Measurements from ENCODE around the gene SMAD4. TPM values are rescaled to one million over a fixed set of nuclear protein-coding genes. Genes with fewer than 3 reads are reported as not detected.
"Not testable (repeated sequence)": the region's sequence is repeated elsewhere in the genome, so short reads cannot be mapped to it uniquely, and the experiment has no call there.

Gene SMAD4
- total RNA-seq, 1 donor, result 110 TPM

DNA sequence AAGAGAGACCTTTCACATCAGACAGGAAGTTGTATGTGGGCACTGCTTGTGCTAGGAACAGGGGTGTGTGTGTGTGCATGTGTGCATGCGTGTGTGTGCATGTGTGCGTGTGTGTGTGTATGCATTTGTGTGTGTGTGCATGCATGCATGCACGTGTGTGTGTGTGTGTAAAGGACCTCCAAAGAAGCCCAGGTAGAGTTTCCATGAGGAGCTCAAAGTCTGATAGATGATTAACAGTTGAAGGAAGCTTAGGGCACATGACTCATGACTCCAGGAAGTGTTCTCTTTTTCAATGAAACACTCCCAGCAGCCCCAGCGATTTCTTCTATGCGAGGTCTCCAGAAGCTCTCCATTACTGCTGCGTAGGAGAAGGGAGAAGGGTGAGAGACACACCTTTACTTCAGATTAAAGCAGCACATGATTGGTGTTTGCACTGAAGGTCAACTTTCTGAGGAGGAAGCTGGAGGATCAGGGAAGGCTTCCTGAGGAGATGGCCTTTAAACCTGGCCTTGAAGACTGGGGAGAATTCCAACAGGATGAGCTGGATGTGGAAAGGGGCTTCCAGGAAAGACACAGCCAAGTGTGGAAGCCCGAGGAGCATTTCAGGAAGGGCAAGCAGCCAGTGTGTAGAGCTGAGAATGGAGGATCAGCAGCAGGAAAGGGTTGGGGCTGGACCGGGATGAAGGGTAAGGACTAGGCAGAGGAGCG lies 77.7 kb downstream of the SMAD4 start:
- H3K4me3 ChIP-seq (ENCODE audit: low read depth, low read length), result no peak overlapping the region
- DNase-seq (ENCODE audit: low read depth), result no peak
- TF ChIP-seq CTCF (IDR thresholded peaks at IDR 0.05; ENCODE audit: insufficient read depth, low read depth, low read length), result no peak

DNA sequence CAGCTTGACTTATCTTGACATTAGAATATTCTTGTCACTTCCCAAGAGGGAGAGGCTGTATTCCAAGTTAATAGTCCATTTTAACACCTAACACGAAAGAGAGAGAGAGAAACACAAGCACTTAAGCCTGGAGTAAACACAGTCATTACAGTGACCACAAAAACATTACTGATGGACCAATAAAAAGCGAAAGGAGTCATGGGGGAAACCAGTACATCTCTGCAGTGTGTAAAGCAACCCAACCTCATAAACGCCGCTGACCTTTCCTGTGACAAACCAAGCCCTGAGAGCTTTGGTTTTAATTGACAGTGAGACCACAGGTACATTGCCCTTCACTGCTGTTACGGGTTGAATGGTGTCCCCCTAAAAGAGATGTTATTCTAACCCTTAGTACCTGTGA lies 78.3 kb downstream of the SMAD4 start:
- TF ChIP-seq CTCF (IDR thresholded peaks at IDR 0.05; ENCODE audit: insufficient read depth, low read depth, low read length), result no peak
- H3K4me3 ChIP-seq (ENCODE audit: low read depth, low read length), result no peak overlapping the region
- peak; percentile 52 for DNase-seq (ENCODE audit: low read depth)

DNA sequence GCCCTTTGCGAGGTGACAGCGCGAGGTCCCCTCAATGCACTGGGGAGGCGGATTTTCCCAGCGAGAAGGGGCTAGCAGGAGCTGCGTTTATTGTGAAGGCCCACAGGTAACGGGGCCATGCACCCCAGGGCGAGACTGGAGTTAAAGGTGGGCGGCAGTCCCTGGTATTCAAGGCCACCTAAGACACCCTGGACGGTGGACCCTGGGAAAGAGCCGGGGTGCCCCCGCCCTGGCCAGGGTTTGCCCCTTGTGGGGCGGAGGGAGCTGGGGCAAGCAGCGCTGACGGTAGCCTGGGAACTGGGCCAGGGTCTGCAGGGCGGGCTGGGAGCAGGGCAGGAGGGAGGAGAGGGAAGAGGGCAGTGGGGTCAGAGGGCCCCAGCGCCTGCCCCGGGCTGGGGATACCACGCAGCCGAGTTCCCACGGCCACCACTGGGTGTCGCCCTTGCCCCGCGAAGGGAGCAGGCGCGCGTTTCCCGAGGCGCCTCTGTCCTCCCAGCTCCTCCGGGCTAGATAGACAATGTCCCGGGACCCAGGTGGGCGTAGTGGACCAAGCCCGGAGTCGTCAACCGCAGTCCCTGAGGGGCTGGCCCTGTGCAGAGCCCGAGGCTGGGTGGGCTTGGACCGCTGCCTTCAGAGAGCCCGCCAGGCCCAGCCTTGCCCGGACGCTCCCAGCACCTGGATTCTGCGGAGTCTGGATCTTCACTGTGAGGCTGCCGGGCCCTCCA lies 80.2 kb downstream of the SMAD4 start:
- peak; percentile 20 for DNase-seq (ENCODE audit: low read depth)
- H3K4me3 ChIP-seq (ENCODE audit: low read depth, low read length), result no peak overlapping the region
- TF ChIP-seq CTCF (IDR thresholded peaks at IDR 0.05; ENCODE audit: insufficient read depth, low read depth, low read length), result peak; percentile 90

DNA sequence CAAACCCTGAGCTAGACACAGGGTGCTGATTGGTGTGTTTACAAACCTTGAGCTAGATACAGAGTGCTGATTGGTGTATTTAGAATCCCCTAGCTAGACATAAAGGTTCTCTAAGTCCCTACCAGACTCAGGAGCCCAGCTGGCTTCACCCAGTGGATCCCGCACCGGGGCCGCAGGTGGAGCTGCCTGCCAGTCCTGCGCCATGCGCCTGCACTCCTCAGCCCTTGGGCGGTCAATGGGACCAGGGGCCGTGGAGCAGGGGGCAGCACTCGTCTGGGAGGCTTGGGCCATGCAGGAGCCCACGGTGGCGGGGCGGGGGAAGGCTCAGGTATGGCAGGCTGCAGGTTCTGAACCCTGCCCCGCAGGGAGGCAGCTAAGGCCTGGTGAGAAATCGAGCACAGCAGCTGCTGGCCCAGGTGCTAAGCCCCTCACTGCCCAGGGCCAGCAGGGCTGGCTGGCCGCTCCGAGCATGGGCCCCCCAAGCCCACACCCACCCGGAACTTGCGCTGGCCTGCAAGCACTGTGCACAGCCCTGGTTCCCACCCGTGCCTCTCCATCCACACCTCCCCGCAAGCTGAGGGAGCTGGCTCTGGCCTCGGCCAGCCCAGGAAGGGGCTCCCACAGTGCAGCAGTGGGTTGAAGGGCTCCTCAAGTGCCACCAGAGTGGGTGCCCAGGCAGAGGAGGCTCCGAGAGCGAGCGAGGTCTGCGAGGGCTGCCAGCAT lies 81.8 kb downstream of the SMAD4 start:
- DNase-seq (ENCODE audit: low read depth); H3K4me3 ChIP-seq (ENCODE audit: low read depth, low read length): not testable (repeated sequence)

DNA sequence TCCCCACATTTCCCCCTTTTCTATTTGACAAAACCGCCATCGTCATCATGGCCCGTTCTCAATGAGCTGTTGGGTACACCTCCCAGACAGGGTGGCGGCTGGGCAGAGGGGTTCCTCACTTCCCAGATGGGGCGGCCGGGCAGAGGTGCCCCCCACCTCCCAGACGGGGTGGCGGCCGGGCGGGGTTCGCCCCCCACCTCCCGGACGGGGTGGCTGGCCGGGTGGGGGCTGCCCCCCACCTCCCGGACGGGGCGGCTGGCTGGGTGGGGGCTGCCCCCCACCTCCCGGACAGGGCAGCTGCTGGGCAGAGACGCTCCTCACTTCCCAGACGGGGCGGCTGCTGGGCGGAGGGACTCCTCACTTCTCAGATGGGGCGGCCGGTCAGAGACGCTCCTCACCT lies 87.0 kb downstream of the SMAD4 start:
- DNase-seq (ENCODE audit: low read depth); H3K4me3 ChIP-seq (ENCODE audit: low read depth, low read length): not testable (repeated sequence)

GRCh38 chr18:51119561-51119960 lies 89.5 kb downstream of the SMAD4 start:
- not testable (repeated sequence) for H3K4me3 ChIP-seq (ENCODE audit: low read depth, low read length); DNase-seq (ENCODE audit: low read depth)

DNA sequence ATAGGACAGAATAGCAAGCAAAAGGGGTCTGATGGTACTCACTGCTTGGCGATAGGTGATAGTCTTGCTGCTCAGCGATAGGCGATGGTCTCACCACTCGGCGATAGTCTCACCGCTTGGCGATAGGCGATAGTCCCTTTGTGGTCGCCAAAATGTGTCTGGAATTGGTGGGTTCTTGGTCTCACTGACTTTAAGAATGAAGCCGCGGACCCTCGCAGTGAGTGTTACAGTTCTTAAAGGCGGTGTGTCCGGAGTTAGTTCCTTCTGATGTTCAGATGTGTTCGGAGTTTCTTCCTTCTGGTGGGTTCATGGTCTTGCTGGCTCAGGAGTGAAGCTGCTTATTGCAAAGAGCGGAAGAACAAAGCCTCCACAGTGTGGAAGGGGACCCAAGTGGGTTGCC lies 90.0 kb downstream of the SMAD4 start:
- not testable (repeated sequence) for DNase-seq (ENCODE audit: low read depth); H3K4me3 ChIP-seq (ENCODE audit: low read depth, low read length)

DNA sequence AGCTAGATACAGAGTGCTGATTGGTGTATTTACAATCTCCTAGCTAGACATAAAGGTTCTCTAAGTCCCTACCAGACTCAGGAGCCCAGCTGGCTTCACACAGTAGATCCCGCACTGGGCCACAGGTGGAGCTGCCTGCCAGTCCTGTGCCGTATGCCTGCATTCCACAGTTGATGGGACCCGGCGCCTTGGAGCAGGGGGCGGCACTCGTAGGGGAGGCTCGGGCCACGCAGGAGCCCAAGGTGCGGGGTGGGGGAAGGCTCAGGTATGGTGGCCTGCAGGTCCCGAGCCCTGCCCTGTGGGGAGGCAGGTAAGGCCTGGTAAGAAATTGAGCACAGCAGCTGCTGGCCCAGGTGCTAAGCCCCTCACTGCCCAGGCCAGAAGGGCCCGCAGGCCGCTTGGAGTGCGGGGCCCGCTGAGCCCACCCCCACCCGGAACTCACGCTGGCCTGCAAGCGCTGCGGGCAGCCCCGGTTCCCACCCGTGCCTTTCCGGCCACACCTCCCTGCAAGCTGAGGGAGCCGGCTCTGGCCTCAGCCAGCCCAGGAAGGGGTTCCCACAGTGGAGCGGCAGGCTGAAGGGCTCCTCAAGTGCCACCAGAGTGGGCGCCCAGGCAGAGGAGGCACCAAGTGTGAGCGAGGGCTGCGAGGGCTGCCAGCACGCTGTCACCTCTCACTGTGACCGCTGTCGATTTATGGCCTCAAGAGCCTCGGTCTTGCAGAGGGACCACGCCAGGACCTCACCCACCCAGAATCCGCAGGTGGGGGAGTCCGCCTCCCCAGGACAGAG lies 91.0 kb downstream of the SMAD4 start:
- no peak for TF ChIP-seq CTCF (IDR thresholded peaks at IDR 0.05; ENCODE audit: insufficient read depth, low read depth, low read length)
- no peak for DNase-seq (ENCODE audit: low read depth)
- H3K4me3 ChIP-seq (ENCODE audit: low read depth, low read length), result no peak overlapping the region
